HG03097 (cell line): ENCODE measurements around the gene EFNA1.
"Not testable (repeated sequence)": the region's sequence is repeated elsewhere in the genome, so short reads cannot be mapped to it uniquely, and the experiment has no call there.

ENCODE experiments used
- ATAC-seq: cut with Tn5 transposase; IDR thresholded peaks from one replicate; pipeline ENCODE4 v1.9.1; 2021; ENCODE audit not compliant: unreplicated experiment, low FRiP score

The EFNA1 gene

GRCh38 chr1:155092131-155092530, 35.5 kb upstream of the EFNA1 start:
- ATAC-seq = no peak

GRCh38 chr1:155092641-155093040, 35.0 kb upstream of the EFNA1 start:
- ATAC-seq = no peak

GRCh38 chr1:155093911-155094621, 33.6 kb upstream of the EFNA1 start:
- no peak for ATAC-seq

GRCh38 chr1:155094622-155094948, 33.1 kb upstream of the EFNA1 start:
- ATAC-seq = no peak

- no peak for ATAC-seq
Observed at GRCh38 chr1:155099331-155099730, 28.3 kb upstream of the EFNA1 start.

- no peak for ATAC-seq
Observed at GRCh38 chr1:155103325-155103724, 24.4 kb upstream of the EFNA1 start.

- no peak for ATAC-seq
Observed at GRCh38 chr1:155104605-155105534, 22.8 kb upstream of the EFNA1 start.

GRCh38 chr1:155105604-155106011, 22.1 kb upstream of the EFNA1 start:
- ATAC-seq = no peak

GRCh38 chr1:155106862-155107261, 20.8 kb upstream of the EFNA1 start:
- no peak for ATAC-seq

- ATAC-seq = no peak
Observed at GRCh38 chr1:155107309-155108264, 20.1 kb upstream of the EFNA1 start.

- ATAC-seq = no peak
Observed at GRCh38 chr1:155108296-155108695, 19.4 kb upstream of the EFNA1 start.

- ATAC-seq = no peak
Observed at GRCh38 chr1:155110381-155110780, 17.3 kb upstream of the EFNA1 start.

GRCh38 chr1:155110826-155111225, 16.9 kb upstream of the EFNA1 start:
- ATAC-seq = no peak

- no peak for ATAC-seq
Observed at GRCh38 chr1:155113450-155113980, 14.2 kb upstream of the EFNA1 start.

GRCh38 chr1:155116113-155116764, 11.4 kb upstream of the EFNA1 start:
- ATAC-seq = no peak

GRCh38 chr1:155117610-155118009, 10.1 kb upstream of the EFNA1 start:
- no peak for ATAC-seq

GRCh38 chr1:155118090-155118489, 9.6 kb upstream of the EFNA1 start:
- not testable (repeated sequence) for ATAC-seq

- no peak for ATAC-seq
Observed at GRCh38 chr1:155120253-155120652, 7.4 kb upstream of the EFNA1 start.

- no peak for ATAC-seq
Observed at GRCh38 chr1:155121249-155121648, 6.4 kb upstream of the EFNA1 start.

- no peak for ATAC-seq
Observed at GRCh38 chr1:155122308-155122707, 5.4 kb upstream of the EFNA1 start.
